ENCODE data around the gene MLLT3.

- no peak for TF ChIP-seq EZH2 (IDR thresholded peaks at IDR 0.05; ENCODE audit: insufficient read depth, poor library complexity, severe bottlenecking)
- TF ChIP-seq EZH2phosphoT487 (IDR thresholded peaks at IDR 0.05; ENCODE audit: insufficient read depth, low read depth), result no peak
These were observed 77.2 kb downstream of the MLLT3 start for GRCh38 chr9:20545023-20545622.

Measured in GM23248 (cell line).